Endothelial cell of umbilical vein (primary cell): ENCODE measurements around the gene HDAC9. TPM values are rescaled to one million over a fixed set of nuclear protein-coding genes. Genes with fewer than 3 reads are reported as not detected.

Source experiments
- BruUV-seq: library from RNA; stranded (reverse); fragments of 400-500 nt; replicated peaks from 2 replicates; lab custom pipeline; 2021; lab: Mats Ljungman, UMichigan
- CTCF ChIA-PET: fragments of 300-600, 350-600 bp; sonication (Branson Sonifier 250); formaldehyde crosslinking; loops from one replicate; lab custom pipeline; 2021; ENCODE audit warnings: antibody characterized with exemption, inconsistent platforms; lab: Charles Lee
- POLR2A ChIA-PET: fragments of 300-600, 350-600 bp; sonication (Branson Sonifier 250); formaldehyde crosslinking; loops from one replicate; lab custom pipeline; 2021; ENCODE audit warnings: antibody characterized with exemption, inconsistent platforms; lab: Charles Lee
- DNase-seq: peaks from one replicate; pipeline ENCODE4 v3.0.0-alpha.2; 2011; ENCODE audit warnings: low read depth, low spot score
- FAIRE-seq: peaks from 2 replicates; lab custom pipeline; 2011; peaks lifted over from hg19 to GRCh38; lab: Jason Lieb, UNC
- H2AFZ ChIP-seq: 2 replicates; pipeline ENCODE4 v1.6.0; 2012; ENCODE audit warnings: low read depth, low read length, control low read depth, inconsistent platforms
- H3K27ac ChIP-seq: 2 replicates; pipeline ENCODE4 v1.5.1; 2011; ENCODE audit warnings: low read depth, mild to moderate bottlenecking, control low read depth, low read length, moderate library complexity; ENCODE audit not compliant: insufficient read depth
- H3K27me3 ChIP-seq, 2 experiments: 2 replicates each; pipeline versions ENCODE4 v1.6.0 to v1.6.1; 2011; ENCODE audit warnings: low read length in 2 of 2, mixed read lengths in 1 of 2; ENCODE audit not compliant: control insufficient read depth in 2 of 2, insufficient read depth in 2 of 2
- H3K36me3 ChIP-seq, 2 experiments: 2 replicates in 1 of 2; 3 replicates in 1 of 2; pipeline ENCODE4 v1.5.1; 2011; ENCODE audit warnings: low read length in 2 of 2, mild to moderate bottlenecking in 1 of 2, moderate library complexity in 1 of 2; ENCODE audit not compliant: control insufficient read depth in 2 of 2, insufficient read depth in 2 of 2; ENCODE audit errors: extremely low read depth in 1 of 2
- H3K4me1 ChIP-seq: 3 replicates; pipeline ENCODE4 v1.5.1; 2011; ENCODE audit warnings: mild to moderate bottlenecking, low read length; ENCODE audit not compliant: control insufficient read depth, insufficient read depth; ENCODE audit errors: extremely low read depth
- H3K4me2 ChIP-seq: 2 replicates; pipeline ENCODE4 v1.6.1; 2011; ENCODE audit warnings: low read length, control low read depth, mixed read lengths; ENCODE audit not compliant: insufficient read depth
- H3K4me3 ChIP-seq, 3 experiments: fragments of 200-600 bp in 1 of 3; sonication (generic), shearing (Covaris generic) in 1 of 3; replicated peaks in 1 of 3; 2 replicates each; pipeline ENCODE4 v1.5.1; 2011 to 2016; ENCODE audit warnings: control low read depth in 3 of 3, low read length in 3 of 3, mild to moderate bottlenecking in 2 of 3, inconsistent platforms in 1 of 3, low read depth in 1 of 3, moderate library complexity in 1 of 3; ENCODE audit not compliant: insufficient read depth in 1 of 3
- H3K79me2 ChIP-seq: 2 replicates; pipeline ENCODE4 v1.6.0; 2012; ENCODE audit warnings: low read length, inconsistent platforms; ENCODE audit not compliant: control insufficient read depth, insufficient read depth
- H3K9ac ChIP-seq: replicated peaks from 2 replicates; pipeline ENCODE3; 2011; ENCODE audit warnings: low read length, control low read depth; ENCODE audit not compliant: insufficient read depth; ENCODE audit errors: extremely low read depth
- H3K9me1 ChIP-seq: replicated peaks from 3 replicates; pipeline ENCODE4 v1.6.0; 2011; ENCODE audit warnings: mild to moderate bottlenecking, low read length; ENCODE audit not compliant: control insufficient read depth, insufficient read depth; ENCODE audit errors: extremely low read depth
- H3K9me3 ChIP-seq: replicated peaks from 2 replicates; pipeline ENCODE4 v1.5.1; 2012; ENCODE audit warnings: low read length, inconsistent platforms; ENCODE audit not compliant: control insufficient read depth, insufficient read depth
- H4K20me1 ChIP-seq: replicated peaks from 2 replicates; pipeline ENCODE3; 2011; ENCODE audit warnings: mild to moderate bottlenecking, low read length; ENCODE audit not compliant: control insufficient read depth, insufficient read depth; ENCODE audit errors: extremely low read depth
- CTCF ChIP-seq, 2 donors: IDR thresholded peaks; 1 replicate in 1 of 2; 2 replicates in 1 of 2; pipeline ENCODE4 v1.5.1; 2011; ENCODE audit warnings: low read length in 2 of 2, mild to moderate bottlenecking in 2 of 2, moderate library complexity in 2 of 2, control low read depth in 1 of 2, inconsistent platforms in 1 of 2, low read depth in 1 of 2; ENCODE audit not compliant: insufficient read depth in 1 of 2; ENCODE audit errors: extremely low read depth in 1 of 2
- EZH2 ChIP-seq: IDR thresholded peaks from 2 replicates; pipeline ENCODE4 v1.6.1; 2012; ENCODE audit warnings: borderline replicate concordance, low read depth, mild to moderate bottlenecking, moderate library complexity, low read length, inconsistent platforms; ENCODE audit not compliant: severe bottlenecking
- FOS ChIP-seq: IDR thresholded peaks from 2 replicates; pipeline ENCODE4 v1.6.1; 2011; ENCODE audit warnings: mild to moderate bottlenecking, low read length, moderate library complexity, borderline replicate concordance; ENCODE audit not compliant: insufficient read depth
- GATA2 ChIP-seq: IDR thresholded peaks from 2 replicates; pipeline ENCODE4 v1.7.0; 2011; ENCODE audit warnings: low read depth, mild to moderate bottlenecking, moderate library complexity, mixed read lengths, low read length; ENCODE audit not compliant: insufficient read length, insufficient read depth
- JUN ChIP-seq: IDR thresholded peaks from 2 replicates; pipeline ENCODE4 v1.6.1; 2011; ENCODE audit warnings: borderline replicate concordance, low read depth; ENCODE audit not compliant: insufficient read length, insufficient read depth
- MAX ChIP-seq: IDR thresholded peaks from 2 replicates; pipeline ENCODE4 v1.6.1; 2011; ENCODE audit not compliant: insufficient read depth, insufficient read length
- MYC ChIP-seq: IDR thresholded peaks from one replicate; pipeline ENCODE4 v1.6.1; 2011; ENCODE audit warnings: mild to moderate bottlenecking, low read depth, low read length
- POLR2A ChIP-seq: IDR thresholded peaks from 2 replicates; pipeline ENCODE4 v1.6.1; 2012; ENCODE audit warnings: low read depth, mild to moderate bottlenecking, control low read depth, low read length
- POLR2AphosphoS5 ChIP-seq: IDR thresholded peaks from 2 replicates; pipeline ENCODE4 v1.6.1; 2012; ENCODE audit warnings: low read depth, mild to moderate bottlenecking, control low read depth, low read length, moderate library complexity; ENCODE audit not compliant: insufficient read depth
- dilution Hi-C: fragments of 300-500 bp; cut with MboI; formaldehyde crosslinking; loops from one replicate; pipeline ENCODE4 v1.15.0; 2019; ENCODE audit warnings: low sequenced_read_pairs; ENCODE audit not compliant: extremely low pct_ligation_motif_present
- intact Hi-C: fragments of 100-400 bp; cut with micrococcal nuclease; formaldehyde crosslinking; loops from one replicate; pipeline ENCODE4 v1.10.0; 2022
- polyA plus RNA-seq, 4 experiments: library from polyadenylated mRNA; depleted of rRNA in 3 of 4; stranded (reverse) in 3 of 4; unstranded in 1 of 4; fragments of >200 nt; gene quantifications; 2 replicates each; pipeline versions ENCODE4 v1.2.1 to v1.2.3, GENCODE V29; 2011 to 2012; ENCODE audit warnings: missing spikeins in 1 of 4
- total RNA-seq: library from RNA; stranded (reverse); gene quantifications from 2 replicates; pipeline ENCODE4 v1.2.3, GENCODE V29; 2021

The HDAC9 gene
- total and polyA plus RNA-seq, 2 donors (not counting 3 experiments of a cell fraction or from before 2014, with no cell fraction given): 1.8 to 11.6 TPM

GRCh38 chr7:18656362-18656761, 160.8 kb downstream of the HDAC9 start:
- Histone ChIP-seq H3K4me2 (no peak overlapping the region), H3K4me3 (no peak overlapping the region), H3K9ac (no peak overlapping the region), H3K4me1 (no peaks in the 10 kb centered on the region), H3K36me3 (no peaks in the 10 kb centered on the region), H4K20me1 (no peaks in the 10 kb centered on the region), H3K27me3 (no peaks in the 10 kb centered on the region), H3K9me1 (no peaks in the 10 kb centered on the region), H3K9me3 (no peaks in the 10 kb centered on the region), H3K79me2 (no peaks in the 10 kb centered on the region), H2AFZ (no peak overlapping the region), H3K27ac (no peak overlapping the region)
- TF ChIP-seq EZH2 (no peak), MAX (no peak), POLR2A (no peak), POLR2AphosphoS5 (no peak), JUN (no peak), MYC (no peak), FOS (no peak), GATA2 (no peak), CTCF (IDR thresholded peaks at IDR 0.05; ENCODE audit: extremely low read depth in 1 of 2, insufficient read depth in 1 of 2, low read depth in 1 of 2, low read length in 2 of 2) (no peak)
- intact Hi-C loops (no loop called here), dilution Hi-C loops (no loop called here)
- FAIRE-seq: no peak
- no peak for DNase-seq
- ChIA-PET POLR2A (no interaction called here), CTCF (interaction anchor here (0.7 to 3.7 kb wide), 6 partner anchors 8 to 47 kb away, joined by 3 to 15 read pairs (median 3); no protein-coding TSS in a partner anchor)
- no TSS peak for BruUV-seq
